Measurements from ENCODE around the gene CNKSR1.

DNA sequence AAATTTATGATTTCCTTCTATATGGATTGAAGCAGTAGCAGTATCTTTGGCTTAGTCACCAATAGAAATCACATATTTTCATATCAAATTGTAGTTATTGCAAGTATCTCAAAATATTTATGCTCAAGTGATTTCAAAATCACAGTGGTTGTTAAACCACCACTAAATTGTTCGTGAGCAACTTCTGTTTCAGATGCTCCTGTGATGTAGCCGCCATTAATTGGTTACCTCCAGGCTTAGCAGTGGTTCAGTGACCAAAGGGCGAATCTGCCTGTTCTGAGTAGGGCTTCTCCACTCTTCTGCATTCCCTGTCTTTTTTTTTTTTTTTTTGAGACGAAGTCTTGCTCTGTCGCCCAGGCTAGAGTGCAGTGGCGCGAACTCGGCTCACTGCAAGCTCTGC, 1.9 kb upstream of the CNKSR1 start:
- TF ChIP-seq CTCF (conservative IDR thresholded peaks at IDR 0.05; ENCODE audit: low read length) (no peak), EZH2phosphoT487 (IDR thresholded peaks at IDR 0.05; ENCODE audit: borderline replicate concordance, low read depth, low read length) (no peak)

Measured in OCI-LY7 (cell line).